GM18507 (cell line): Measurements from ENCODE around the gene GRK5.

Experiments
- DNase-seq: peaks from one replicate; pipeline ENCODE4 v3.0.0; 2011; ENCODE audit warnings: low read depth; ENCODE audit not compliant: insufficient read length; ENCODE audit errors: extremely low spot score
- FAIRE-seq: peaks from 2 replicates; lab custom pipeline; 2011; peaks lifted over from hg19 to GRCh38; lab: Jason Lieb, UNC

GRK5 gene

GRCh38 chr10:119327096-119327745 lies 119.8 kb downstream of the GRK5 start:
- FAIRE-seq (no peak), DNase-seq (no peak)

- DNase-seq (no peak), FAIRE-seq (no peak)
These were observed 120.9 kb downstream of the GRK5 start for GRCh38 chr10:119328223-119328622.

GRCh38 chr10:119330342-119330741 lies 123.0 kb downstream of the GRK5 start:
- no peak for FAIRE-seq
- no peak for DNase-seq

- no peak for FAIRE-seq
- DNase-seq, result no peak
These were observed 123.7 kb downstream of the GRK5 start for GRCh38 chr10:119331061-119331460.

- FAIRE-seq, result no peak
- no peak for DNase-seq
These were observed 125.9 kb downstream of the GRK5 start for GRCh38 chr10:119333146-119333792.

GRCh38 chr10:119335671-119336353 lies 128.4 kb downstream of the GRK5 start:
- DNase-seq, result no peak

GRCh38 chr10:119336599-119336998 lies 129.2 kb downstream of the GRK5 start:
- DNase-seq (no peak), FAIRE-seq (no peak)

More at GRCh38 chr10:119335671-119336353, 128.4 kb downstream of the GRK5 start:
- FAIRE-seq, result no peak

- no peak for FAIRE-seq
- DNase-seq, result no peak
These were observed 129.9 kb downstream of the GRK5 start for GRCh38 chr10:119337223-119337622.

- FAIRE-seq, result no peak
These were observed 130.5 kb downstream of the GRK5 start for GRCh38 chr10:119337796-119338432.

GRCh38 chr10:119339109-119339508 lies 131.7 kb downstream of the GRK5 start:
- no peak for DNase-seq
- FAIRE-seq, result no peak

More at GRCh38 chr10:119337796-119338432, 130.5 kb downstream of the GRK5 start:
- DNase-seq, result no peak

- FAIRE-seq (no peak), DNase-seq (no peak)
These were observed 133.6 kb downstream of the GRK5 start for GRCh38 chr10:119340893-119341458.

GRCh38 chr10:119341459-119342301 lies 134.3 kb downstream of the GRK5 start:
- no peak for FAIRE-seq
- no peak for DNase-seq

GRCh38 chr10:119342335-119342734 lies 135.0 kb downstream of the GRK5 start:
- FAIRE-seq, result no peak
- DNase-seq, result no peak

- FAIRE-seq (no peak), DNase-seq (no peak)
These were observed 135.7 kb downstream of the GRK5 start for GRCh38 chr10:119343011-119343601.

- FAIRE-seq, result no peak
These were observed 137.0 kb downstream of the GRK5 start for GRCh38 chr10:119344381-119344780.

GRCh38 chr10:119346095-119346832 lies 138.9 kb downstream of the GRK5 start:
- DNase-seq, result no peak
- no peak for FAIRE-seq

More at GRCh38 chr10:119344381-119344780, 137.0 kb downstream of the GRK5 start:
- DNase-seq, result no peak

- DNase-seq (no peak), FAIRE-seq (no peak)
These were observed 140.0 kb downstream of the GRK5 start for GRCh38 chr10:119347181-119347974.
